ENCODE data around the gene BCR. TPM values are rescaled to one million over a fixed set of nuclear protein-coding genes. Genes with fewer than 3 reads are reported as not detected.

The BCR gene
- total and polyA plus RNA-seq, 2 donors (not counting 1 experiment from before 2014, with no cell fraction given): 30.2 to 46.4 TPM

DNA sequence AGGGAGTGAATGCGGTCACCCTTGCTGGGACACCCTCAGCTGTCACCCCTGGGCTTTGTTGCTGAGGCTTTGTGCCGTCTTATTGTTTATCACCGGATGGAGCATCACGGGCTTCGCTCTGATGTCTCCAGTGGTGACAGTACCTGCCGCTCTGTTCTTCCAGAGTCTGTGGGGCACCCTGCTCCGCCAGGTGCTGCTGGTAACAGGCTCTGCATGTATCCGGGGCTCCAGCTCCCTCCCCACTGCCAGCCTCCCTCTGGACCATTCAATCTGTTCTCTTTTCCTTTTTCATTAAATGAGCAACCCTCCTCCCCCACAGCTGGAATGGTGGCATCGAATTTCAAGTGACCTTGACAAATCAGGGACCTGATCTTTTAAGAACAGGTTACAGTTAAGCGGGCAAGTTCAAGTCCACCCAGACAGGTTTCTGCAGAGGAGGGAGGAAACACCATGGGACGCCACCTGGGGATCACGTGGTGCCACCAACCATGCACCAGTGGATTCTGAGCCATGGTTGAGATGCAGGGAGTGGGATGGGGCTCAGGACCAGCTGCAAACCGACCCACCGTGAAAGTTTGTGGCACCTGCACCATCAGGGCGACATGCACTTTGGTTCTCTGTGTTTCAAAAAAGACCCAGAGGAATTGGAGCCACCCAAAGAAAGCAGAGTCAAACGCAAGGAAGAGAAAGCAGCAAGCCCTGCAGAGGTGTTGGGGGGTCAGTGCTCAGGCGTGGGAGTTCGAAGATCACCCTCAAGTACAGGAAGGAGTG, 89.3 kb downstream of the BCR start:
- H3K79me2 ChIP-seq (ENCODE audit: control insufficient read depth, insufficient read depth, low read length): no peaks in the 10 kb centered on the region
- Mint-ChIP-seq H3K27me3 (no peaks in the 10 kb centered on the region), H3K4me3 (peak overlapping the region; percentile 67), H3K4me1 (peaks cover 33% of the 10 kb centered on the region), H3K9me3 (ENCODE audit: insufficient read depth) (no peaks in the 10 kb centered on the region), H3K27ac (peak overlapping the region; percentile 54)
- no peaks in the 10 kb centered on the region for H3K27me3 ChIP-seq (replicated peaks in 1 of 4; ENCODE audit: control extremely low read depth in 1 of 4, control insufficient read depth in 3 of 4, insufficient read depth in 4 of 4, low read length in 3 of 4)
- CTCF ChIA-PET: interaction anchor here (0.5 to 10.8 kb wide), 6 partner anchors 12 to 363 kb away, joined by 3 to 86 read pairs (median 3); partner anchors contain the start of gene BCR
- POLR2A ChIA-PET: interaction anchor here (0.6 to 0.9 kb wide), 3 partner anchors 26 to 265 kb away, joined by 3 to 6 read pairs (median 4); no protein-coding TSS in a partner anchor
- 25% methylated on average over 18 of the region's 18 CpGs for WGBS (ENCODE audit: insufficient coverage)
- no peaks in the 10 kb centered on the region for H4K20me1 ChIP-seq (ENCODE audit: control insufficient read depth, insufficient read depth, low read length, poor library complexity, severe bottlenecking)
- peak overlapping the region; percentile 66 for H3K4me2 ChIP-seq (replicated peaks; ENCODE audit: low read depth, low read length, poor library complexity, severe bottlenecking)
- DNase-seq (peak; percentile 83), ATAC-seq (ENCODE audit: low read depth) (peak; percentile 84)
- peaks cover 31 to 34% of the 10 kb centered on the region in 2 donors for H3K4me1 ChIP-seq (ENCODE audit: control insufficient read depth in 2 of 2, insufficient read depth in 2 of 2, low read length in 2 of 2)
- TF ChIP-seq EZH2 (IDR thresholded peaks at IDR 0.05; ENCODE audit: borderline replicate concordance, insufficient read depth, low read depth, low read length, poor library complexity, severe bottlenecking): no peak
- TF ChIP-seq, protein P1, sequence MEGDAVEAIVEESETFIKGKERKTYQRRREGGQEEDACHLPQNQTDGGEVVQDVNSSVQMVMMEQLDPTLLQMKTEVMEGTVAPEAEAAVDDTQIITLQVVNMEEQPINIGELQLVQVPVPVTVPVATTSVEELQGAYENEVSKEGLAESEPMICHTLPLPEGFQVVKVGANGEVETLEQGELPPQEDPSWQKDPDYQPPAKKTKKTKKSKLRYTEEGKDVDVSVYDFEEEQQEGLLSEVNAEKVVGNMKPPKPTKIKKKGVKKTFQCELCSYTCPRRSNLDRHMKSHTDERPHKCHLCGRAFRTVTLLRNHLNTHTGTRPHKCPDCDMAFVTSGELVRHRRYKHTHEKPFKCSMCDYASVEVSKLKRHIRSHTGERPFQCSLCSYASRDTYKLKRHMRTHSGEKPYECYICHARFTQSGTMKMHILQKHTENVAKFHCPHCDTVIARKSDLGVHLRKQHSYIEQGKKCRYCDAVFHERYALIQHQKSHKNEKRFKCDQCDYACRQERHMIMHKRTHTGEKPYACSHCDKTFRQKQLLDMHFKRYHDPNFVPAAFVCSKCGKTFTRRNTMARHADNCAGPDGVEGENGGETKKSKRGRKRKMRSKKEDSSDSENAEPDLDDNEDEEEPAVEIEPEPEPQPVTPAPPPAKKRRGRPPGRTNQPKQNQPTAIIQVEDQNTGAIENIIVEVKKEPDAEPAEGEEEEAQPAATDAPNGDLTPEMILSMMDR (IDR thresholded peaks at IDR 0.05): no peak
- H3K27ac ChIP-seq (ENCODE audit: low read length in 2 of 2): peak overlapping the region; percentile 33 to 62
- H3K9ac ChIP-seq (ENCODE audit: low read length): peak overlapping the region; percentile 9
- H3K4me3 ChIP-seq (ENCODE audit: control extremely low read depth in 1 of 5, extremely low read depth in 1 of 5, insufficient read depth in 1 of 5, low read depth in 2 of 5, low read length in 4 of 5): no peak overlapping the region
- H3K9me3 ChIP-seq (ENCODE audit: control extremely low read depth in 1 of 3, control insufficient read depth in 2 of 3, insufficient read depth in 1 of 3, low read length in 2 of 3): no peaks in the 10 kb centered on the region
- peaks cover 0 to 23% of the 10 kb centered on the region in 2 experiments for H3K36me3 ChIP-seq (replicated peaks in 1 of 2; ENCODE audit: control extremely low read depth in 1 of 2, control insufficient read depth in 1 of 2, extremely low read depth in 1 of 2, insufficient read depth in 2 of 2, low read length in 1 of 2)
- no peak overlapping the region for H2AFZ ChIP-seq (ENCODE audit: insufficient read depth, low read depth, low read length, poor library complexity, severe bottlenecking)
- intact Hi-C loops (cut with micrococcal nuclease): loop anchor here (1.0 kb wide), 1 partner anchor 49 kb away; no protein-coding TSS in a partner anchor

Data from B cell (primary cell).